ENCODE results near the gene TSPEAR.

The TSPEAR gene

GRCh38 chr21:44455524-44456213 lies 255.7 kb downstream of the TSPEAR start:
- H3K4me3 ChIP-seq (ENCODE audit: low read depth, low read length), result no peak overlapping the region
- no peak for TF ChIP-seq MYC (IDR thresholded peaks at IDR 0.05; ENCODE audit: low read depth, low read length)
- no peak for TF ChIP-seq POLR2A (IDR thresholded peaks at IDR 0.05; ENCODE audit: extremely low read depth, insufficient read length)
- TF ChIP-seq, protein P1, sequence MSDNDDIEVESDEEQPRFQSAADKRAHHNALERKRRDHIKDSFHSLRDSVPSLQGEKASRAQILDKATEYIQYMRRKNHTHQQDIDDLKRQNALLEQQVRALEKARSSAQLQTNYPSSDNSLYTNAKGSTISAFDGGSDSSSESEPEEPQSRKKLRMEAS (IDR thresholded peaks at IDR 0.05; ENCODE audit: low read depth, low read length), result no peak
- TF ChIP-seq CTCF (IDR thresholded peaks at IDR 0.05; ENCODE audit: low read depth, low read length), result no peak
- DNase-seq (ENCODE audit: low read depth), result peak; percentile 31

- TF ChIP-seq CTCF (IDR thresholded peaks at IDR 0.05; ENCODE audit: low read depth, low read length) (no peak), MYC (IDR thresholded peaks at IDR 0.05; ENCODE audit: low read depth, low read length) (no peak), POLR2A (IDR thresholded peaks at IDR 0.05; ENCODE audit: extremely low read depth, insufficient read length) (no peak)
- TF ChIP-seq, protein P1 (IDR thresholded peaks at IDR 0.05; ENCODE audit: low read depth, low read length), result no peak
- no peak within 1 kb of the TSS for H3K4me3 ChIP-seq (ENCODE audit: low read depth, low read length)
- DNase-seq (ENCODE audit: low read depth), result peak; percentile 59
Measured at GRCh38 chr21:44454747-44455523, 256.4 kb downstream of the TSPEAR start, which contains the start of gene LRRC3. LRRC3 (plus strand) TSS chr21:44455510; CDS start chr21:44456645, 1,135 bp downstream.

DNA sequence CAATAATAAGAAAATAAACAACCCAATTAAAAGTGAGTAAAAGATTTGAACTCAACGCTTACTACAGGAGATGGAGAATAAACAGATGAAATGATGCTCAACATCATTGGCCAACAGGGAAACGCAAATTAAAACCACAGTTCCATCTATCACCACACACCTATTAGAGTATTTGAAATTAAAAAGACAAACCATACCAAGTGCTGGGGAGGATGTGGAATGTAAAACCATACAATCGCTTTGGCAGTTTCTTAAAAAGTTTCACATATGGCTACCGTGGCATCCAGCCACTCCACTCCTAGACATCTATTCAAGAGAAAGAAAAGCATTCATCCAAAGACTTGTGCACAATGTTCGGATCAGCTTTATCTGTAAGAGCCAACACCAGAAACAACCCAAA lies 257.3 kb downstream of the TSPEAR start:
- H3K4me3 ChIP-seq (ENCODE audit: low read depth, low read length), result no peak overlapping the region

DNA sequence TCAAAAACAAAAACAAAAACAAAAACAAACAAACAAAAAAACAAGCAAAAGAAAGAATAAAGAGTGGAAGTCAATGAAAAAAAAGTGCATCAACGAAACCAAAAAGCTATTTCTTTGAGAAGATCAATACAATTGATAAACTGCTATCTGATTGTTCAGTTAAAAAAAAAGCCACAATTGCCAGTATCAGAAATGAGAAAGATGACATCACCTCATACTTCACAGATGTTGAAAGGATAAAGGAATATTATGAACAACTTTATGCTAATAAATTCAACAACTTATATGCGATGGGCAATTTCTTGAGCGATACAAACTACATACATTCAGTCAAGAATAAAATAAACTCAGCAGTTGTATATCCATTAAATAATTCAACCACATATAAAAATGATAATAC lies 258.3 kb downstream of the TSPEAR start:
- TF ChIP-seq, protein P1 (IDR thresholded peaks at IDR 0.05; ENCODE audit: low read depth, low read length), result no peak
- TF ChIP-seq CTCF (IDR thresholded peaks at IDR 0.05; ENCODE audit: low read depth, low read length) (no peak), MYC (IDR thresholded peaks at IDR 0.05; ENCODE audit: low read depth, low read length) (no peak), POLR2A (IDR thresholded peaks at IDR 0.05; ENCODE audit: extremely low read depth, insufficient read length) (no peak)
- no peak for DNase-seq (ENCODE audit: low read depth)
- no peak overlapping the region for H3K4me3 ChIP-seq (ENCODE audit: low read depth, low read length)

More for the DNA sequence above, 257.3 kb downstream of the TSPEAR start:
- no peak for DNase-seq (ENCODE audit: low read depth)
- TF ChIP-seq POLR2A (IDR thresholded peaks at IDR 0.05; ENCODE audit: extremely low read depth, insufficient read length) (no peak), MYC (IDR thresholded peaks at IDR 0.05; ENCODE audit: low read depth, low read length) (no peak), CTCF (IDR thresholded peaks at IDR 0.05; ENCODE audit: low read depth, low read length) (no peak)
- TF ChIP-seq, protein P1 (IDR thresholded peaks at IDR 0.05; ENCODE audit: low read depth, low read length), result no peak

DNA sequence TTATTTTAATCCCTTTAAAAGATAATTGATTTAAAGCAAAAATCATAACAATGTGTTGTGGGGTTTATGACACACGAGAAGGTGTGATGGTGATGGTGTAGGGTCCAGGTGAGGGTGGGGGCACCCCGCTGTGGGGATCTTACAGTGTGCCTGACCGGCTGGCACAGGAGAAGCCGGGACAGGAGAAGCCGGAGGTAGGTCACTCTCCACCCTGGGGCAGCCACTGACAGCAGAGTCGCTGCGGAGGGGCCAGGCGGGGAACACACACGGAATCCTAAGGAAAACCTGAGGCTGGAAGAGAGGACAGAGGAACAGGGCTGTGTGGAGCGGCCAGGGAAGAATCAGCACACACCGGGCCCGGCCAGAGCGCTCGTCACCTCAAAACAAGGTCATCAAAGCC lies 260.4 kb downstream of the TSPEAR start:
- H3K4me3 ChIP-seq (ENCODE audit: low read depth, low read length), result no peak overlapping the region
- TF ChIP-seq CTCF (IDR thresholded peaks at IDR 0.05; ENCODE audit: low read depth, low read length) (no peak), MYC (IDR thresholded peaks at IDR 0.05; ENCODE audit: low read depth, low read length) (no peak), POLR2A (IDR thresholded peaks at IDR 0.05; ENCODE audit: extremely low read depth, insufficient read length) (no peak)
- TF ChIP-seq, protein P1 (IDR thresholded peaks at IDR 0.05; ENCODE audit: low read depth, low read length), result no peak
- DNase-seq (ENCODE audit: low read depth), result no peak

All from NB4 (cell line).